PC-3 (cell line): Measurements from ENCODE around the gene MORN1. TPM values are rescaled to one million over a fixed set of nuclear protein-coding genes. Genes with fewer than 3 reads are reported as not detected.
A peak's percentile ranks its signal among the peaks of the same experiment; 100 is the strongest.

Experiments
- ATAC-seq: fragments of 200-7000 bp; cut with Tn5 transposase; 2 replicates; pipeline ENCODE4 v1.9.1; 2020; ENCODE audit warnings: mild to moderate bottlenecking, moderate library complexity
- BruUV-seq: library from RNA; stranded (reverse); fragments of 400-500 nt; replicated peaks from 2 replicates; lab custom pipeline; 2021; lab: Mats Ljungman, UMichigan
- CTCF ChIA-PET: fragments of 300-600 bp; sonication (Branson Sonifier 250); formaldehyde crosslinking; loops from one replicate; lab custom pipeline; 2022; ENCODE audit warnings: antibody characterized with exemption; lab: Charles Lee
- POLR2A ChIA-PET: fragments of 300-600 bp; sonication (Branson Sonifier 250); formaldehyde crosslinking; loops from one replicate; lab custom pipeline; 2022; ENCODE audit warnings: antibody characterized with exemption; ENCODE audit not compliant: unreplicated experiment; lab: Charles Lee
- DNase-seq: peaks from one replicate; pipeline ENCODE4 v3.0.0-alpha.2; 2015
- H2AFZ ChIP-seq: fragments of 300-600 bp; sonication (generic); 2 replicates; pipeline ENCODE4 v1.6.0; 2016; ENCODE audit warnings: antibody characterized with exemption, low read length
- H3F3A ChIP-seq: fragments of 300-600 bp; sonication (generic); one replicate; pipeline ENCODE4 v1.6.0; 2017; ENCODE audit warnings: antibody characterized with exemption, low read length, control low read depth, mild to moderate bottlenecking; ENCODE audit not compliant: unreplicated experiment
- H3K27ac ChIP-seq: fragments of 300-600 bp; sonication (generic); 2 replicates; pipeline ENCODE4 v1.5.1; 2016; ENCODE audit warnings: mild to moderate bottlenecking, low read length
- H3K27me3 ChIP-seq: fragments of 300-600 bp; sonication (generic); 2 replicates; pipeline ENCODE4 v1.6.1; 2016; ENCODE audit warnings: low read length, mixed read lengths
- H3K36me3 ChIP-seq: fragments of 300-600 bp; sonication (generic); 2 replicates; pipeline ENCODE4 v1.6.1; 2016; ENCODE audit warnings: low read depth, mixed run types, low read length, mixed read lengths
- H3K4me1 ChIP-seq: fragments of 300-600 bp; sonication (generic); 2 replicates; pipeline ENCODE4 v1.5.1; 2016; ENCODE audit warnings: low read length; ENCODE audit not compliant: insufficient read depth
- H3K4me2 ChIP-seq: fragments of 300-600 bp; sonication (generic); 2 replicates; pipeline ENCODE4 v1.6.0; 2016; ENCODE audit warnings: low read length
- H3K4me3 ChIP-seq: fragments of 300-600 bp; sonication (generic); 2 replicates; pipeline ENCODE4 v1.5.1; 2016; ENCODE audit warnings: mild to moderate bottlenecking, low read length, mixed read lengths
- H3K79me2 ChIP-seq: fragments of 300-600 bp; sonication (generic); 2 replicates; pipeline ENCODE4 v1.6.1; 2017; ENCODE audit warnings: low read length, mixed read lengths
- H3K9ac ChIP-seq: fragments of 300-600 bp; sonication (generic); 2 replicates; pipeline ENCODE4 v1.6.0; 2016; ENCODE audit warnings: mild to moderate bottlenecking, low read length
- H3K9me2 ChIP-seq: fragments of 300-600 bp; sonication (generic); replicated peaks from 2 replicates; pipeline ENCODE4 v1.6.1; 2016; ENCODE audit warnings: mixed run types, low read length, mixed read lengths
- H3K9me3 ChIP-seq: fragments of 300-600 bp; sonication (generic); 2 replicates; pipeline ENCODE4 v1.6.1; 2016; ENCODE audit warnings: low read length, mixed read lengths
- H4K20me1 ChIP-seq: fragments of 300-600 bp; sonication (generic); 2 replicates; pipeline ENCODE4 v1.6.1; 2016; ENCODE audit warnings: low read length, mixed read lengths
- EZH2 ChIP-seq: fragments of 300-600 bp; sonication (generic); IDR thresholded peaks from one replicate; pipeline ENCODE4 v1.6.1; 2017; ENCODE audit warnings: antibody characterized with exemption, mild to moderate bottlenecking, low read length; ENCODE audit not compliant: unreplicated experiment
- EZH2phosphoT487 ChIP-seq: fragments of 300-600 bp; sonication (generic); IDR thresholded peaks from 2 replicates; pipeline ENCODE4 v1.6.1; 2018; ENCODE audit warnings: mild to moderate bottlenecking, antibody characterized with exemption, low read length, borderline replicate concordance
- intact Hi-C: fragments of 100-400 bp; cut with micrococcal nuclease; formaldehyde crosslinking; loops from 2 replicates; pipeline ENCODE4 v1.9.0; 2023
- total RNA-seq: library from RNA; depleted of rRNA; stranded (reverse); fragments of >200 nt; gene quantifications from 2 replicates; pipeline ENCODE4 v1.2.3, GENCODE V29; 2014
- TF ChIP-seq, protein P1 (sequence below): fragments of 300-600 bp; sonication (generic); conservative IDR thresholded peaks from 2 replicates; pipeline ENCODE4 v1.5.1; 2017; ENCODE audit warnings: antibody characterized with exemption, low read depth, mild to moderate bottlenecking, low read length

Gene MORN1
- total RNA-seq, 1 experiment from 2014 or later: 11.2 TPM

DNA sequence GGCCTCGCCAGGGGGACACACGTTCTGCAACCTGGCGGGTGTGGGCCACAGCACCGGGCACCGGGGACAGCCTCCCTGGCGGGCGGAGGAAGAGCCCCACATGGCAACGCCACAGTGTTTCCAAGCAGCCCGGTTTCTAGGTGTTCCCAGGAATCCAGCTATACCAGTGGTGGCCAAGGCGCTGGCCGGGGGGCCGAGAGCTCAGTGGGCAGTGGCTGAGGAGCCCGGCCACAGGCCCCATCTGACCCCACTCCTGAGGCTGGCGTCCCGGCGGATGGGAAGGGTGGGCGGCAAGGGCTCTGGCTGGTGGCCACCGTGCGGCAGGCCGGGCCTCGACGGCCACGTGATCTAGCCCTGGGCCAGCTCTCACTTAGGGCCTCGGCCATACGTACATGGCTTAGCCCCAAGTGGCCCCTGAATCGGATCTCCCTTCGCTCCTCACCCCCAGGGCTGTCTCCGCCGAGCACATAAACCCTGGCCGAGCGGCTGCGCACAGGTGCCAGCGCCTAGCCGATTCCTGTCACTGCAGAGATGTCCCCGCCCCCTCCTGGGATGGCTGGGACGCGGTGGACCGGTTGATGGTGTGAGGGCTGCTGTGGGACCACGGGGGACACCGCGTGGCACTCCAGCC, 68.7 kb downstream of the MORN1 start:
- DNase-seq: no peak
- Histone ChIP-seq H3K9me3 (no peaks in the 10 kb centered on the region), H2AFZ (peak overlapping the region; percentile 30; the same call in 1 of the 2 replicates), H3K79me2 (no peaks in the 10 kb centered on the region), H4K20me1 (no peaks in the 10 kb centered on the region), H3K36me3 (no peaks in the 10 kb centered on the region), H3K27me3 (peaks cover 15% of the 10 kb centered on the region), H3K4me1 (no peaks in the 10 kb centered on the region), H3F3A (no peaks in the 10 kb centered on the region), H3K9me2 (no peaks in the 10 kb centered on the region), H3K9ac (no peak overlapping the region), H3K4me2 (no peak overlapping the region), H3K4me3 (no peak overlapping the region), H3K27ac (no peak overlapping the region)
- ATAC-seq: no peak
- TF ChIP-seq, protein P1, sequence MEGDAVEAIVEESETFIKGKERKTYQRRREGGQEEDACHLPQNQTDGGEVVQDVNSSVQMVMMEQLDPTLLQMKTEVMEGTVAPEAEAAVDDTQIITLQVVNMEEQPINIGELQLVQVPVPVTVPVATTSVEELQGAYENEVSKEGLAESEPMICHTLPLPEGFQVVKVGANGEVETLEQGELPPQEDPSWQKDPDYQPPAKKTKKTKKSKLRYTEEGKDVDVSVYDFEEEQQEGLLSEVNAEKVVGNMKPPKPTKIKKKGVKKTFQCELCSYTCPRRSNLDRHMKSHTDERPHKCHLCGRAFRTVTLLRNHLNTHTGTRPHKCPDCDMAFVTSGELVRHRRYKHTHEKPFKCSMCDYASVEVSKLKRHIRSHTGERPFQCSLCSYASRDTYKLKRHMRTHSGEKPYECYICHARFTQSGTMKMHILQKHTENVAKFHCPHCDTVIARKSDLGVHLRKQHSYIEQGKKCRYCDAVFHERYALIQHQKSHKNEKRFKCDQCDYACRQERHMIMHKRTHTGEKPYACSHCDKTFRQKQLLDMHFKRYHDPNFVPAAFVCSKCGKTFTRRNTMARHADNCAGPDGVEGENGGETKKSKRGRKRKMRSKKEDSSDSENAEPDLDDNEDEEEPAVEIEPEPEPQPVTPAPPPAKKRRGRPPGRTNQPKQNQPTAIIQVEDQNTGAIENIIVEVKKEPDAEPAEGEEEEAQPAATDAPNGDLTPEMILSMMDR: no peak
- TF ChIP-seq EZH2: no peak
- no peak for TF ChIP-seq EZH2phosphoT487
- intact Hi-C loops: no loop called here
- BruUV-seq: no TSS peak
- ChIA-PET POLR2A (no interaction called here), CTCF (no interaction called here)

DNA sequence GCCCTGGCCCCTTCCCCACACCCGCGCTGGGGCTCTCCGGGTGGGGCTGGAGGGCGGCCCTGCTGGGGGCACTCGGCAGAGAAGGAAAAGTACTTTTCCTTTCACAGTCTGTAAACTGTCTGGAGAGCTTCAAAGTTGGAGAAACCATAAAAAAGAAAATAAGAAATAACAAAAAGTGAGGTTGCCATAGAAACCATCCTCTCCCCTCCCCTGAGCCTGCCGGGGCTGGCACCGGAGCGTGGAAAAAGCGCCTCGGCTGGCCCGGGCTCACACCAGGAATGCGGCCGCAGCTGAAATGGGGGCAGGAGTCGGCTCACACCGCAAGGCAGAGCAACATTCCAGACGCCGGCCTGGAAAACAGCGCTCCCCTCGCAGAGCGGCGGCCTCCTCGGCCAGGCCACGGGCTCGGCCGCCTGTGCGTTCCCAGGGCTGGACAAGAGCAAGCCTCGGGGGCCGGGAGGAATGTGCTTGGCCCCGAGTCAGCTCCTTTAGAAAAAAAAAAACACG, 69.2 kb downstream of the MORN1 start:
- Histone ChIP-seq H3K9me2 (no peaks in the 10 kb centered on the region), H3K4me2 (no peak overlapping the region), H3K4me3 (no peak overlapping the region), H4K20me1 (no peaks in the 10 kb centered on the region), H3K36me3 (no peaks in the 10 kb centered on the region), H3K9me3 (no peaks in the 10 kb centered on the region), H3K27me3 (peaks cover 15% of the 10 kb centered on the region), H2AFZ (peak overlapping the region; percentile 30; the same call in 1 of the 2 replicates), H3K79me2 (no peaks in the 10 kb centered on the region), H3K4me1 (no peaks in the 10 kb centered on the region), H3K27ac (no peak overlapping the region), H3F3A (no peaks in the 10 kb centered on the region), H3K9ac (no peak overlapping the region)
- DNase-seq (no peak), ATAC-seq (no peak)
- BruUV-seq: no TSS peak
- TF ChIP-seq EZH2phosphoT487 (no peak), EZH2 (no peak)
- TF ChIP-seq, protein P1: no peak
- POLR2A ChIA-PET: no interaction called here
- CTCF ChIA-PET: no interaction called here
- intact Hi-C loops: no loop called here
